ENCODE data around the gene SPECC1L. TPM values are rescaled to one million over a fixed set of nuclear protein-coding genes. Genes with fewer than 3 reads are reported as not detected.

SPECC1L gene
- total RNA-seq, 1 donor from 2014 or later, result 69.2 TPM

DNA sequence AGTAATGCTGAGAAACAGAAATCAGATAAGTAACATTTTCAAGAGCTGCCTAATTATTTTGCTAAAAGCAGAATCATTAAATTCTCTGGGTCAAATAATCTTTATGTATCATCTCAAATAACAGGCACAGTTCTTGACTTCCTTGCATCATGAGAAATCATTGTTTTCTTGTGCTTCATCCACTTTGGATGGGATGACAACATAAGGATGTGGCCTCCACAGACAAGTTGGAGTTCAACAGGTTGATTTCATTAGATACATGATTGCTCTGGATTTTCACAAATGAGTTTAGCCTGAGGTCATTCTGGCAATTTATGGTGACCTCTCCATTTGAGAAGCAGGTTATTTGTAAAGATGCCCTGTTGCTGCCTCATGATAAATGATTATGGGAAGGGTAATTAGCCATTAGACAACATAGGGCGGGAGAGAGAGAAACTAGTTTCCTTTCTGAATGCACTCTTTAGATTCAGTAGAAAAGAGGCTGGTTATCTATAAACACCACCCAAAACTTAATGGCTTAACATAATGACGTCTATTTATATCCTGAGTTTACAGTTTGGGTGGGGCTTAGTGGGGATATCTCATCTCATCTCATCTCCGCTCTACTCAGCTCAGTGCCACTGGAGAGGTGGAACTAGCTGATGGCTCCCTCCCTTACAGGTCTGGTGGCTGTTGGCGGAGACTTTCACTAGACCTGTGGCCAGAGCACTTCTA lies 121.7 kb downstream of the SPECC1L start:
- Histone ChIP-seq H3K4me2 (ENCODE audit: low read length) (peak overlapping the region; percentile 26), H3K79me2 (ENCODE audit: insufficient read depth, low read length) (no peaks in the 10 kb centered on the region), H2AFZ (ENCODE audit: low read depth, low read length) (no peak overlapping the region), H3K4me3 (ENCODE audit: insufficient read depth, low read depth, low read length) (no peak overlapping the region), H3K27me3 (ENCODE audit: insufficient read depth, low read length) (no peaks in the 10 kb centered on the region), H3K9me3 (ENCODE audit: insufficient read depth, low read depth, low read length) (no peaks in the 10 kb centered on the region), H3K4me1 (ENCODE audit: insufficient read depth, low read length) (peaks cover 7% of the 10 kb centered on the region), H3K9ac (ENCODE audit: low read length) (no peak overlapping the region), H3K27ac (ENCODE audit: low read depth, low read length) (no peak overlapping the region), H3K36me3 (ENCODE audit: insufficient read depth, low read length) (peaks cover 6% of the 10 kb centered on the region), H4K20me1 (ENCODE audit: insufficient read depth, low read length) (peaks cover 3% of the 10 kb centered on the region)
- no peak overlapping the region for H3K4me3 Mint-ChIP-seq (ENCODE audit: unreplicated experiment)
- FAIRE-seq, result peak; percentile 26
- no peak overlapping the region for H3K27ac Mint-ChIP-seq (ENCODE audit: unreplicated experiment)
- peaks cover 21% of the 10 kb centered on the region for H3K4me1 Mint-ChIP-seq (ENCODE audit: low read depth, unreplicated experiment)
- no peak for DNase-seq (ENCODE audit: low read depth)
- no peaks in the 10 kb centered on the region for H3K27me3 Mint-ChIP-seq (ENCODE audit: low read depth, unreplicated experiment)
- TF ChIP-seq EZH2 (IDR thresholded peaks at IDR 0.05; ENCODE audit: insufficient read depth, low read length) (no peak), CTCF (IDR thresholded peaks at IDR 0.05; ENCODE audit: insufficient read depth, low read depth, low read length) (no peak)
- no peaks in the 10 kb centered on the region for H3K9me3 Mint-ChIP-seq (ENCODE audit: unreplicated experiment)
- H3K36me3 Mint-ChIP-seq (ENCODE audit: low read depth, unreplicated experiment), result peaks cover 14% of the 10 kb centered on the region

- no peaks in the 10 kb centered on the region for H3K9me3 ChIP-seq (ENCODE audit: insufficient read depth, low read depth, low read length)
- TF ChIP-seq EZH2 (IDR thresholded peaks at IDR 0.05; ENCODE audit: insufficient read depth, low read length), result no peak
- no peak for TF ChIP-seq CTCF (IDR thresholded peaks at IDR 0.05; ENCODE audit: insufficient read depth, low read depth, low read length)
- H3K36me3 ChIP-seq (ENCODE audit: insufficient read depth, low read length), result peaks cover 6% of the 10 kb centered on the region
- H3K4me3 ChIP-seq (ENCODE audit: insufficient read depth, low read depth, low read length), result no peak overlapping the region
- H3K4me3 Mint-ChIP-seq (ENCODE audit: unreplicated experiment), result no peak overlapping the region
- H3K36me3 Mint-ChIP-seq (ENCODE audit: low read depth, unreplicated experiment), result peaks cover 17% of the 10 kb centered on the region
- H3K27ac ChIP-seq (ENCODE audit: low read depth, low read length), result no peak overlapping the region
- H3K9ac ChIP-seq (ENCODE audit: low read length), result no peak overlapping the region
- no peaks in the 10 kb centered on the region for H3K27me3 ChIP-seq (ENCODE audit: insufficient read depth, low read length)
- peaks cover 23% of the 10 kb centered on the region for H3K4me1 Mint-ChIP-seq (ENCODE audit: low read depth, unreplicated experiment)
- no peak overlapping the region for H3K4me2 ChIP-seq (ENCODE audit: low read length)
- peaks cover 7% of the 10 kb centered on the region for H3K4me1 ChIP-seq (ENCODE audit: insufficient read depth, low read length)
- H2AFZ ChIP-seq (ENCODE audit: low read depth, low read length), result no peak overlapping the region
- no peaks in the 10 kb centered on the region for H3K27me3 Mint-ChIP-seq (ENCODE audit: low read depth, unreplicated experiment)
- no peaks in the 10 kb centered on the region for H3K9me3 Mint-ChIP-seq (ENCODE audit: unreplicated experiment)
- H4K20me1 ChIP-seq (ENCODE audit: insufficient read depth, low read length), result peaks cover 3% of the 10 kb centered on the region
- DNase-seq (ENCODE audit: low read depth) (no peak), FAIRE-seq (no peak)
- no peak overlapping the region for H3K27ac Mint-ChIP-seq (ENCODE audit: unreplicated experiment)
- no peaks in the 10 kb centered on the region for H3K79me2 ChIP-seq (ENCODE audit: insufficient read depth, low read length)
These were observed 122.5 kb downstream of the SPECC1L start for GRCh38 chr22:24393012-24393559.

DNA sequence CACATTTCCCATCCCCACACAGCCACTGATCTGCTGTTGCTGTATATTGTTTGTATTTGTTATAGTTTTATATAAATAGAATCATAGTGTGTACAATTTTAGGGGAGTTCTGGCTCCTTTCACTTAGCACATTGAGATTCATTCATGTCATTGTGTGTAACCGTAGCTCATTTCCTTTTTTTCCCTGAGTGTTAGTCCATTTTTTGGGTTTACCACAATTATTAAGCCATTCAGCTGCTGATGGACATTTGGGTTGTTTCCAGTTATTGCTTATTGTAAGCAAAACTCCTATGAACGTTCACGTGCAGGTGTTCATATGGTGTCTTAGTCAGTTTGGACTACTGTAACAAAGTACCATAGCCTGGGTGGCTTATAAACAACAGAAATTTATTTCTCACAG lies 123.2 kb downstream of the SPECC1L start:
- no peaks in the 10 kb centered on the region for H3K27me3 ChIP-seq (ENCODE audit: insufficient read depth, low read length)
- FAIRE-seq (no peak), DNase-seq (ENCODE audit: low read depth) (no peak)
- Mint-ChIP-seq H3K27ac (ENCODE audit: unreplicated experiment) (no peak overlapping the region), H3K36me3 (ENCODE audit: low read depth, unreplicated experiment) (peaks cover 19% of the 10 kb centered on the region), H3K4me1 (ENCODE audit: low read depth, unreplicated experiment) (peaks cover 31% of the 10 kb centered on the region), H3K27me3 (ENCODE audit: low read depth, unreplicated experiment) (no peaks in the 10 kb centered on the region), H3K9me3 (ENCODE audit: unreplicated experiment) (no peaks in the 10 kb centered on the region), H3K4me3 (ENCODE audit: unreplicated experiment) (no peak overlapping the region)
- H4K20me1 ChIP-seq (ENCODE audit: insufficient read depth, low read length), result peaks cover 3% of the 10 kb centered on the region
- H3K9me3 ChIP-seq (ENCODE audit: insufficient read depth, low read depth, low read length), result no peaks in the 10 kb centered on the region
- no peak for TF ChIP-seq CTCF (IDR thresholded peaks at IDR 0.05; ENCODE audit: insufficient read depth, low read depth, low read length)
- no peak for TF ChIP-seq EZH2 (IDR thresholded peaks at IDR 0.05; ENCODE audit: insufficient read depth, low read length)
- no peak overlapping the region for H2AFZ ChIP-seq (ENCODE audit: low read depth, low read length)
- no peaks in the 10 kb centered on the region for H3K79me2 ChIP-seq (ENCODE audit: insufficient read depth, low read length)
- H3K4me2 ChIP-seq (ENCODE audit: low read length), result no peak overlapping the region
- H3K27ac ChIP-seq (ENCODE audit: low read depth, low read length), result no peak overlapping the region
- H3K4me3 ChIP-seq (ENCODE audit: insufficient read depth, low read depth, low read length), result no peak overlapping the region
- H3K9ac ChIP-seq (ENCODE audit: low read length), result no peak overlapping the region
- peaks cover 6% of the 10 kb centered on the region for H3K36me3 ChIP-seq (ENCODE audit: insufficient read depth, low read length)
- H3K4me1 ChIP-seq (ENCODE audit: insufficient read depth, low read length), result peaks cover 7% of the 10 kb centered on the region
